ENCODE data around the gene SPRED3.

DNA sequence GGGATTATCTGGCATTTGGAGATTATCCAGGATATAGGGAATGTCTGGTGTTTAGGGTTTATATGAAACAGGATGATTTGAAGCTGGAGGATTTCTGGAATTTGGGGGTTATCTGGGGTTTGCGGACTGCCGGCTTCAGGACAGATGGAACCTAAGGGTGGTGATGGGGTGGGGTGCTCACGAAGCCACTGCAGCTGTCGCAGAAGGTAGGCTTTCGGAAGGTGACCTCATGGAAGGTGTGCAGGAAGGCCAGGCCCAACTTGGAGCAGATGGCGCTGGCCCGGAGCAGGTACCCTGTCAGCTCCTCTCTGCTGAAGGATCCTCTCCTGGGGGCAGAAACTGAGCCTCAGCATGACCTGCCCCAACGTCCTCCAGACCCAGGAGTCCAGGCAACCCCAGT lies 24.0 kb downstream of the SPRED3 start:
- TF ChIP-seq, protein P1, sequence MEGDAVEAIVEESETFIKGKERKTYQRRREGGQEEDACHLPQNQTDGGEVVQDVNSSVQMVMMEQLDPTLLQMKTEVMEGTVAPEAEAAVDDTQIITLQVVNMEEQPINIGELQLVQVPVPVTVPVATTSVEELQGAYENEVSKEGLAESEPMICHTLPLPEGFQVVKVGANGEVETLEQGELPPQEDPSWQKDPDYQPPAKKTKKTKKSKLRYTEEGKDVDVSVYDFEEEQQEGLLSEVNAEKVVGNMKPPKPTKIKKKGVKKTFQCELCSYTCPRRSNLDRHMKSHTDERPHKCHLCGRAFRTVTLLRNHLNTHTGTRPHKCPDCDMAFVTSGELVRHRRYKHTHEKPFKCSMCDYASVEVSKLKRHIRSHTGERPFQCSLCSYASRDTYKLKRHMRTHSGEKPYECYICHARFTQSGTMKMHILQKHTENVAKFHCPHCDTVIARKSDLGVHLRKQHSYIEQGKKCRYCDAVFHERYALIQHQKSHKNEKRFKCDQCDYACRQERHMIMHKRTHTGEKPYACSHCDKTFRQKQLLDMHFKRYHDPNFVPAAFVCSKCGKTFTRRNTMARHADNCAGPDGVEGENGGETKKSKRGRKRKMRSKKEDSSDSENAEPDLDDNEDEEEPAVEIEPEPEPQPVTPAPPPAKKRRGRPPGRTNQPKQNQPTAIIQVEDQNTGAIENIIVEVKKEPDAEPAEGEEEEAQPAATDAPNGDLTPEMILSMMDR (IDR thresholded peaks at IDR 0.05) = no peak
- no peak for TF ChIP-seq EP300 (IDR thresholded peaks at IDR 0.05)
- no peak for TF ChIP-seq POLR2A (IDR thresholded peaks at IDR 0.05; ENCODE audit: low read depth)

All from esophagus muscularis mucosa (tissue), 4 donors.